ENCODE measurements around the gene IFI27L1.

GRCh38 chr14:94054401-94054800 lies 26.7 kb upstream of the IFI27L1 start:
- no peak for TF ChIP-seq CTCF (IDR thresholded peaks at IDR 0.05)
- TF ChIP-seq POLR2AphosphoS5 (IDR thresholded peaks at IDR 0.05; ENCODE audit: low read depth, low read length): no peak
- no peak for TF ChIP-seq SIN3A (IDR thresholded peaks at IDR 0.05; ENCODE audit: borderline replicate concordance, insufficient read depth, low read depth, low read length)
- TF ChIP-seq TCF7L2 (IDR thresholded peaks at IDR 0.05; ENCODE audit: low read depth, low read length): no peak

All from Panc1 (cell line).